Naive B cell (primary cell): ENCODE data around the gene ANO4. TPM values are rescaled to one million over a fixed set of nuclear protein-coding genes. Genes with fewer than 3 reads are reported as not detected.
"Not testable (repeated sequence)": the region's sequence is repeated elsewhere in the genome, so short reads cannot be mapped to it uniquely, and the experiment has no call there.

ENCODE experiments used
- ATAC-seq, 2 donors: fragments of 150-1000 bp; cut with Tn5 transposase; 2 replicates each; pipeline ENCODE4 v1.10.0; 2021; ENCODE audit warnings: low read depth in 2 of 2, mild to moderate bottlenecking in 2 of 2, moderate library complexity in 2 of 2
- DNase-seq: peaks from one replicate; pipeline ENCODE4 v3.0.0; 2022
- H3K27ac Mint-ChIP-seq, 6 donors: one replicate each; pipeline ENCODE4 v1.8.0; 2020 to 2022; ENCODE audit warnings: mild to moderate bottlenecking in 6 of 6, mixed read lengths in 6 of 6, moderate library complexity in 5 of 6, inconsistent platforms in 2 of 6
- H3K27me3 Mint-ChIP-seq, 3 donors: one replicate each; pipeline ENCODE4 v1.8.0; 2021 to 2022; ENCODE audit warnings: mixed read lengths in 3 of 3, mild to moderate bottlenecking in 1 of 3
- H3K36me3 Mint-ChIP-seq, 2 donors: one replicate each; pipeline ENCODE4 v1.8.0; 2020 to 2022; ENCODE audit warnings: mixed read lengths in 2 of 2, inconsistent platforms in 1 of 2, mild to moderate bottlenecking in 1 of 2
- H3K4me1 Mint-ChIP-seq, 3 donors: one replicate each; pipeline ENCODE4 v1.8.0; 2020 to 2022; ENCODE audit warnings: mixed read lengths in 3 of 3, inconsistent platforms in 1 of 3, mild to moderate bottlenecking in 1 of 3, moderate library complexity in 1 of 3
- H3K4me3 Mint-ChIP-seq, 8 donors: one replicate each; pipeline ENCODE4 v1.8.0; 2020 to 2022; ENCODE audit warnings: mild to moderate bottlenecking in 8 of 8, mixed read lengths in 8 of 8, moderate library complexity in 8 of 8, inconsistent platforms in 2 of 8
- H3K9me3 Mint-ChIP-seq, 7 donors: one replicate each; pipeline ENCODE4 v1.8.0; 2020 to 2022; ENCODE audit warnings: mixed read lengths in 7 of 7, mild to moderate bottlenecking in 5 of 7, inconsistent platforms in 2 of 7, moderate library complexity in 1 of 7
- polyA plus RNA-seq, 6 donors: library from polyadenylated mRNA; unstranded; fragments of 300-500 nt; fragmentation: Illumina TruSeq; gene quantifications; one replicate each; pipeline ENCODE4 v1.2.3, GENCODE V29; 2021; ENCODE audit warnings: low read depth in 6 of 6

ANO4 gene
- polyA plus RNA-seq, 6 donors from 2014 or later, result not detected

- not testable (repeated sequence) for H3K4me3 Mint-ChIP-seq, ATAC-seq, H3K27me3 Mint-ChIP-seq, DNase-seq, H3K4me1 Mint-ChIP-seq, H3K36me3 Mint-ChIP-seq, H3K27ac Mint-ChIP-seq
- peaks cover 7 to 18% (median 11%) of the 10 kb centered on the region in 7 donors for H3K9me3 Mint-ChIP-seq
Measured at GRCh38 chr12:101062508-101062907, 267.9 kb downstream of the ANO4 start.

- no peaks in the 10 kb centered on the region for H3K36me3 Mint-ChIP-seq
- no peaks in the 10 kb centered on the region for H3K4me1 Mint-ChIP-seq
- peaks cover 2 to 9% (median 7%) of the 10 kb centered on the region in 7 donors for H3K9me3 Mint-ChIP-seq
- H3K27ac Mint-ChIP-seq, result no peak overlapping the region
- no peak overlapping the region for H3K4me3 Mint-ChIP-seq
- DNase-seq, result no peak
- no peak for ATAC-seq
- peaks cover 0 to 3% (median 0%) of the 10 kb centered on the region in 3 donors for H3K27me3 Mint-ChIP-seq
Measured at GRCh38 chr12:101064721-101065120, 270.1 kb downstream of the ANO4 start.

- Mint-ChIP-seq H3K4me1 (no peaks in the 10 kb centered on the region), H3K4me3 (no peak overlapping the region), H3K9me3 (peaks cover under 1 to 9% (median 4%) of the 10 kb centered on the region in 7 donors), H3K27ac (no peak overlapping the region), H3K27me3 (peaks cover 0 to 3% (median 0%) of the 10 kb centered on the region in 3 donors), H3K36me3 (no peaks in the 10 kb centered on the region)
- ATAC-seq (no peak), DNase-seq (no peak)
Measured at GRCh38 chr12:101066489-101066888, 271.9 kb downstream of the ANO4 start.

GRCh38 chr12:101068402-101068801 is 273.8 kb downstream of the ANO4 start:
- no peak for ATAC-seq
- Mint-ChIP-seq H3K4me3 (no peak overlapping the region), H3K36me3 (no peaks in the 10 kb centered on the region), H3K4me1 (no peaks in the 10 kb centered on the region), H3K9me3 (peaks cover 0 to 20% (median 3%) of the 10 kb centered on the region in 7 donors), H3K27ac (no peak overlapping the region), H3K27me3 (peaks cover 0 to 3% (median 0%) of the 10 kb centered on the region in 3 donors)
- DNase-seq, result no peak

- H3K4me3 Mint-ChIP-seq, result no peak overlapping the region
- no peak for DNase-seq
- H3K36me3 Mint-ChIP-seq, result no peaks in the 10 kb centered on the region
- H3K4me1 Mint-ChIP-seq, result no peaks in the 10 kb centered on the region
- peaks cover 0 to 20% (median 3%) of the 10 kb centered on the region in 7 donors for H3K9me3 Mint-ChIP-seq
- H3K27me3 Mint-ChIP-seq, result peaks cover 0 to 3% (median 0%) of the 10 kb centered on the region in 3 donors
- ATAC-seq, result no peak
- H3K27ac Mint-ChIP-seq, result no peak overlapping the region
Measured at GRCh38 chr12:101068836-101069235, 274.3 kb downstream of the ANO4 start.

- no peaks in the 10 kb centered on the region for H3K27me3 Mint-ChIP-seq
- H3K27ac Mint-ChIP-seq, result no peak overlapping the region
- no peak for ATAC-seq
- DNase-seq, result no peak
- no peaks in the 10 kb centered on the region for H3K36me3 Mint-ChIP-seq
- H3K4me3 Mint-ChIP-seq, result no peak overlapping the region
- H3K4me1 Mint-ChIP-seq, result no peaks in the 10 kb centered on the region
- peaks cover 0 to 17% (median 3%) of the 10 kb centered on the region in 7 donors for H3K9me3 Mint-ChIP-seq
Measured at GRCh38 chr12:101074940-101075680, 280.5 kb downstream of the ANO4 start.

- Mint-ChIP-seq H3K4me3 (no peak overlapping the region), H3K4me1 (no peaks in the 10 kb centered on the region), H3K27me3 (no peaks in the 10 kb centered on the region), H3K9me3 (peaks cover 0 to 17% (median 0%) of the 10 kb centered on the region in 7 donors), H3K36me3 (no peaks in the 10 kb centered on the region), H3K27ac (no peak overlapping the region)
- no peak for ATAC-seq
- DNase-seq, result no peak
Measured at GRCh38 chr12:101076921-101077320, 282.3 kb downstream of the ANO4 start.

DNA sequence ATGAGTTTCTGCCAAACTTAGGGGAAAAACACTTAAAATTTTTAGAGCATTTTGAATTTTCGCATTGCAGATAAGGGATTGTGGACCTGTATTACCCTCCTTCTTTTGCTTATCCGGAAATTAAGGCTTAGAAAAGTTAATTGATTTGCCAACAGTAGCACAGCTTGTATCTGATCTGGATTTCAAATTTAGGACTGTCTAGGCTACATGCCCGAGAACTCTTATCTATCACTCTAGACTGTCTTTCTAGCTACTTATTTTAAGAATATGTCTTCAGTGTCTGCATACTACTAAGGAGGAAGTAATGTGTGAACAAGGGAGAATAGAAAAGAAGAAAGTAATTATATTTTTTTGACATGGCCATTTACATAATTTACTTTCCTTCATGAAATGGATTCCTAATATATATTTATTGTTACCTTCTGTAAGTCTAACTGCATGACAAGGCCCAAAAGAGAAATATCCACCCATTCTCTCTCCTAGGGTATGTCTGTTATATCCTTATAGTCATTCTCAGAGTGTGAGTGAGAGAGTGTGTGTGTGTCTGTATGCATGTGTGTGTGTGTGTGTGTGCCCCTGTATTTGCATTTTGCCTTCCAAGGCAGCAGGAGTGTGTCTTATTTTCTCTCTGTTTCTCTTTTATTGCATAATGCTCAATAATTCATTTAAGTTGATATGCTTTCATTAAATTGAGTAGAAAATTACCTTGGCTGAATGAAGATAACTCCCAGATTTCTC is 283.4 kb downstream of the ANO4 start:
- no peak for ATAC-seq
- no peaks in the 10 kb centered on the region for H3K4me1 Mint-ChIP-seq
- no peak overlapping the region for H3K27ac Mint-ChIP-seq
- DNase-seq, result no peak
- H3K4me3 Mint-ChIP-seq, result no peak overlapping the region
- H3K36me3 Mint-ChIP-seq, result peaks cover 0 to 5% of the 10 kb centered on the region in 2 donors
- H3K9me3 Mint-ChIP-seq, result peaks cover 0 to 17% (median 4%) of the 10 kb centered on the region in 7 donors
- peaks cover 0 to 6% (median 0%) of the 10 kb centered on the region in 3 donors for H3K27me3 Mint-ChIP-seq

DNA sequence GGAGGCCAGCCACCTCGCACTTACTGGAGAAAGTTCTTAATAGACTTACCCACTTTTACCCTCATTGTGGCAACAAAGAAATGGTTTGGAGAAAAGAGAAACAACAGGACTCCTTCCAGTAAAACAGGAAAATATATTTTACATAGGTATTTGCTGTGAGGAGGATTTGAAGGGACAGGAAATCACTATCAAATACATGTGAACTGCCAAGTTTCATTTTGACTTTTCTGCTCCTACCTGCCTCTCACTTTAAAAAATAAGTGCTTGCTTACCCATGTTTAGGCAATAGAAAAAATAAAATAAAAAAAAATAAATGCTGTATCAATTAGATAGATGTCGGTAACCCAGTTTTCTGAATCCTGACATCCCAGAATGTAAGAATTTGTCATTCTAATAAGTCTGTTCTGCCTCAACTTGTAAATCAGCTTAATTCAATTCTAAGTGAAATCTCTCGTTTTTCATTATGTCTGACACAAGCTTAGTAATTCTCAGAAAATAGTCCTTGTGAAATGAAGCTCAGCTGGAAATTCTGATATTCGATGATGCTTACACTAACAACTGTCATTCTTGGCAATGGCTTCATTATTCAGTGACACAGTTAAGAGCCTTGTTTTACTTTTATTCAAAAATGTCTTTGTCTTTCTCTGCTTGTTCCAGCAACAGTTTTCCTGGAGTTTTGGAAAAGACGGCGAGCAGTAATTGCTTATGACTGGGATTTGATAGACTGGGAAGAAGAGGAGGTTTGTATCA is 284.1 kb downstream of the ANO4 start:
- no peak overlapping the region for H3K27ac Mint-ChIP-seq
- peaks cover 0 to 17% (median 4%) of the 10 kb centered on the region in 7 donors for H3K9me3 Mint-ChIP-seq
- ATAC-seq (no peak), DNase-seq (no peak)
- H3K36me3 Mint-ChIP-seq, result peaks cover 0 to 5% of the 10 kb centered on the region in 2 donors
- H3K27me3 Mint-ChIP-seq, result peaks cover 0 to 6% (median 0%) of the 10 kb centered on the region in 3 donors
- no peak overlapping the region for H3K4me3 Mint-ChIP-seq
- no peaks in the 10 kb centered on the region for H3K4me1 Mint-ChIP-seq

- Mint-ChIP-seq H3K36me3 (peaks cover 0 to 5% of the 10 kb centered on the region in 2 donors), H3K27me3 (peaks cover 0 to 14% (median 5%) of the 10 kb centered on the region in 3 donors), H3K4me1 (no peaks in the 10 kb centered on the region), H3K4me3 (no peak overlapping the region), H3K27ac (no peak overlapping the region), H3K9me3 (peaks cover 0 to 17% (median 5%) of the 10 kb centered on the region in 7 donors)
- ATAC-seq, result no peak
- DNase-seq, result no peak
Measured at GRCh38 chr12:101082706-101083105, 288.1 kb downstream of the ANO4 start.

DNA sequence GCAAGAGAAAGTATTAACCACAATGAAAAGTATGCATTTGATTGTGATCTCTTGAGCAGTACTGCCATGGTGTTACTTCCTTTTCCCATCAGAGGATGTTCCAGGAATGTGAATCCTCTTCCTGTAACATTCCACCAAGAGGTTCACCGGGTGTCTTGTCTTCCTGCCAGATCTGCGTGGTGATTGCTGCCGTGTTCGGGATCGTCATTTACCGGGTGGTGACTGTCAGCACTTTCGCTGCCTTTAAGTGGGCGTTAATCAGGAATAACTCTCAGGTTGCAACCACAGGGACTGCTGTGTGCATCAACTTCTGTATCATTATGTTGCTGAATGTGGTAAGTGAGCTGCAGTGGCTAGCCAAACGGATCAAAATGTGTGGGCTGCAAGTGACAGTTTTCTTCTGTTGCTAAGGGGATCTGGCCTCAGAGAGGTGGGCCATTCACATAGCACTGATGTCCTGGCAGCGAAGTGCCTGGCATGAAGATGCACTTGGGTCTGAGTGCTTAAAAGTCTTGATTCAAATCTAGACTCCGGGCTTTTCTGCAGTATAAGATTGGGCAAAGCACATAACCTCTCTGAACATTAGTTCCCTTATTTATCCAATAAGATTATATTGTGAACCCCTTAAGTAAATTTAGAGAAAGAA is 292.0 kb downstream of the ANO4 start:
- H3K4me3 Mint-ChIP-seq, result no peak overlapping the region
- H3K9me3 Mint-ChIP-seq, result peaks cover 0 to 13% (median 7%) of the 10 kb centered on the region in 7 donors
- DNase-seq, result no peak
- H3K27ac Mint-ChIP-seq, result no peak overlapping the region
- no peaks in the 10 kb centered on the region for H3K4me1 Mint-ChIP-seq
- H3K36me3 Mint-ChIP-seq, result peaks cover 0 to 5% of the 10 kb centered on the region in 2 donors
- peaks cover 0 to 20% (median 10%) of the 10 kb centered on the region in 3 donors for H3K27me3 Mint-ChIP-seq
- no peak for ATAC-seq

DNA sequence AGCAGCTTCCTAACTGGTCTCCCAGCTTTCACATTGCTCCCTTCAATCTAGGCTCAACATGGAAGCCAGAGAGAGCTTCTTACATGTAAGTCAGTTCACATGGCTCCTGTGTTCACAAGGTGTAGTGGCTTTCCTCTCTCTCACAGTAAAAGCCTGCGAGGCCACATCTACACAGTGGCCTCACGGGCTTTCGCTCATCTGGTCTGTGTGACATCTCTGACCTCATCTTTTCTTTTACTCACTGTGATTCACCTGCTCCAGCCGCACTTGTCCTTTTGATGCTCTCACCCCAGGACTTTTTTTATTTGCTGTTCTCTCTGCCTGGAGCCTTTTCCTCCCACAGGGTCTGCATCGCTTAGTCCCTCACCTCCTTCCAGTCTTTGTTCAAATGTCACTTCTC is 293.3 kb downstream of the ANO4 start:
- Mint-ChIP-seq H3K27me3 (peaks cover 0 to 14% (median 10%) of the 10 kb centered on the region in 3 donors), H3K36me3 (no peaks in the 10 kb centered on the region), H3K4me3 (no peak overlapping the region), H3K27ac (no peak overlapping the region), H3K4me1 (no peaks in the 10 kb centered on the region), H3K9me3 (peaks cover 0 to 7% (median 2%) of the 10 kb centered on the region in 7 donors)
- DNase-seq, result no peak
- ATAC-seq, result no peak

DNA sequence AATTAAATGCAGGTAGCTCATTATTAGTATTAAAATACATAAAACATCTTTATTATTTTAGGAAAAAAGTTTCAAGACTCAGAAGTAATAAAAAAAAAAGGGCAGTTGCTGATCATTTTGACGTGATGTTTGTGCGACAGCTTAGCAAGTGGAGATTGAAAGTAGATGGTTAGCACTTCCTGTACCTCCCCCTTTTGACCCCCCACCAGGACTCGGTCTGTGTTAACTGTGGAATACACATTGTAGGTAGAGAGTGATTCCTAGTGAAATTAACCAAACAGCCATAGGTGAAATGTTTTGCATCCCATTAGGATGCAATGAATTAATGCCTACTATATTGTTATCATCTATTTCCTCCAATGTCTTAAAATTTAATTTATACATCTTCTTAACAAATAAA is 294.7 kb downstream of the ANO4 start:
- Mint-ChIP-seq H3K27me3 (peaks cover 0 to 14% (median 10%) of the 10 kb centered on the region in 3 donors), H3K27ac (peak overlapping the region in 1 of 6 donors; percentile 29), H3K4me3 (no peak overlapping the region), H3K4me1 (no peaks in the 10 kb centered on the region), H3K36me3 (no peaks in the 10 kb centered on the region), H3K9me3 (peaks cover 0 to 7% (median 2%) of the 10 kb centered on the region in 7 donors)
- DNase-seq (no peak), ATAC-seq (no peak)
